ENCODE measurements around the gene AP4E1.
"Not testable (repeated sequence)": the region's sequence is repeated elsewhere in the genome, so short reads cannot be mapped to it uniquely, and the experiment has no call there.

AP4E1 gene

DNA sequence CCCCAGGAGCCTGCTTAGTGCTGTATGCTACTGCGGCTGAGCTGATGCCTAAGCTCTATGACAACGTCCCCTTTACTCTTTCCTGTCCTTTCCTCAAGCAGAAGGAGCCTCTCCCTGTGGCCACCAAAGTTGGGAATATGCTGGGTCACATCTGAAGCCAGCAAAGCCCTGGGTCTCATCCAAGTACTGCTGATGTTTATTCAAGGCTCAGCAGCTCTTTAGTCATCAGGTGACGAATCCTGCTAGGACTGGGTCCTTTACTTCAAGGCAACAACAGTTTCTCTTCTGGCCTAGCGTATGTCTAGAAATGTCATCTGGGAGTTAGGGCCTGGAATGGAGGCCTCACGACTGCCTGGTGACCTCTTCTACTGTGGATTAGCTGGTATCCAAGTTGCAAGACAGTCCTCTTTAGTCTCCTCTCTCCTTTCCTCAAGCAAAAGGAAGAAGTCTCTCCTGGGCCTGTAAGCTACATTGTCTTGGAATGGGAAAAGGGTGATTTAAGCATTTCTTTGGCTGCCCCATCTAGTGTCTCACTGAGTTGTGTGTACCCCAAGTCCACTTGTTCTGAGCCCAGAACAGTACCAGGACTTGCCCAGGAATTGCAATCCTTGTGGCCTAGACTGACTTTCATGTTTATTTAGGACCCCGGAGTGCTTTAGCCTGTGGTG is 122.3 kb downstream of the AP4E1 start:
- DNase-seq = no peak

GRCh38 chr15:51037474-51037873 is 129.0 kb downstream of the AP4E1 start:
- DNase-seq = not testable (repeated sequence)

GRCh38 chr15:51038162-51038973 is 129.9 kb downstream of the AP4E1 start:
- no peak for DNase-seq

DNA sequence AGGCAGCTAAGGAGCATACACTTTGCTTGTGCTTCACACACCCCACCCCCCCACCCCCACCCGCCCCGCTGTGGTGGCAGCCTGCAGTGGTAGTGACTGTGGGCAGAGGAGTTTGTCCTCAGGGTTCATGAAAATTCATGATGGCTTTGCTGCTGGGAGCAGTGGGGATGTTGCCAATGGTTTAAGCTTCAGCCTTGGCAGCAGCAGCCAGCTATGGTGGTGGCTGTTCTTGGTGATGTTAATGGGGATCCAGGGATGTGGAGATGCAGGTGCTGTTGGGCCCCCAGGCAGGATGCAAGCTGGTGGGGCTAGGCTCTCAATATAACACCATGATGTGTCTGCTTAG is 130.5 kb downstream of the AP4E1 start:
- DNase-seq = no peak

DNA sequence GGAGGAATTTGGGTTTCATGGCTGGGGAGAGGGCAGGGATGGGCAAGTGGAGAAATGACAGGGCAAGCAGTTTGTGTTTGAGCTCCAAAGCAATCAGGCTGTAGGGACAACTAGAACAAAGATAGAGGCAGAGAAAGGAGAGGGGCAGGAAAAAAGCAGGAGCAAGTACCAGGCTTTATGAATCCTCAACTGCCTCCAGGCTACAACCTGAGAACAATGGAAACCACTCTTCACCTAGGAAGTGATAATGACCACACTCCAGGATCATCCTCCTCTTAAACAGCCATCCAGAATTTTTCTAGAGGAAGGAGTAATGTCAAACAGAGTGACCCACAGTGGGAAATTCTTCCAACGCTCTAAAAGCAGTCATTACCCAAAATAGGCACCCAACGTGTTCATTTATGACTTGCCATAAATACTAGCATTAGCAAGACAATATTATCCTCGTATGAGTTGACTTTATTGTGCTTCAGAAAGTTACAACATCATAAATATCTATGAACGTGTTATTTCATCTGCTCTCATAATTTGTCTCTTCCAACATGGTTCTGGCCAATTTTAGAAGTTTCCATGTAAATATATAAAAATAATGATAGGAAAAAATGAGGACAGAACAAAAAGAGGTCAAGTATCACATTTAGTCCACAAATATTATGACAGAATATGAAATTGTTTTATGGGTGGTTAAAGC is 135.7 kb downstream of the AP4E1 start:
- no peak for DNase-seq

GRCh38 chr15:51046016-51046415 is 137.5 kb downstream of the AP4E1 start:
- no peak for DNase-seq

- DNase-seq = no peak
These were observed 138.4 kb downstream of the AP4E1 start for GRCh38 chr15:51046799-51047449.

GRCh38 chr15:51048308-51048707 is 139.8 kb downstream of the AP4E1 start:
- no peak for DNase-seq

DNA sequence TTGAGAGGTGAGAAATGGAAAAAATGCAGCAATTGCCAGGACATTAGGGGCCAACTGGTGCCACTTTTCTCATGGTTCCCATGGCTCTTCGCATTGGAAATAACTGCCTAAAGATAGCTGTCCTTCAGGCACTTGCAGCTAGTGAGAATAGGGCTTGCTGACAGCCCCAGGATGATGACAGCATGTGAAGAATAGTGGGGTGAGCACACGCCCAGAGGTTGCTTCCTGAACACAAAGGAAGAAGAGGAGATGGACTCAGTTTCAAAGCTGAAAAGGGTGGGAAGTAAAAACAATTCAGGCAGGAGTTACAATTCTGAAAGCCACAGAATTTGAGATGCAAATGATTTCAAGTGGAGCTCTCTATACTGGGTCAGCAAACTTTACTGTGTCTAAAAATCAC is 140.6 kb downstream of the AP4E1 start:
- DNase-seq = no peak

DNA sequence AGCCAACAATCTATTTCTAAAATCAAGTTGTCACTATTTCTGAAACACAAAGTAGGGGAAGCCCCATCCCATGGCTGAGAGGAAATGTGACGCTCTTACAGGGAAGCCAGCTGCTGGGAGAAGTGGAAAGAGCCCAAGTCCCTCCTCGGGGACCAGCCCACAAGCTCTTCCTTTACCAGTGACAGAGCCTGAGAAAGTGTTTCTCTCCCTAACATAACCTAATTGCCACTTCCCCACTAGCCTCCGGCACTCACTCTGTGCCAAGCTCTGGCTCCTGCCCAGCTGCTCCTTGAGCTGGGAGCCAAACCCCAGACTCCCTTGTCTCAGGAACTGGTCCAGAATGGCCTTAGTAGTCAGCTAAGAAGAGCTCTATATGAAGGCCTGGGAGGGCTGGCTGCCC is 143.3 kb downstream of the AP4E1 start:
- DNase-seq = no peak

GRCh38 chr15:51053571-51053970 is 145.1 kb downstream of the AP4E1 start:
- DNase-seq = no peak

- no peak for DNase-seq
These were observed 146.1 kb downstream of the AP4E1 start for GRCh38 chr15:51054535-51054934.

Data from stimulated activated CD4-positive, alpha-beta T cell treated with anti-CD3 and anti-CD28 coated beads, Interleukin-2, amount 100 ng/mL, for 24 hours (primary cell).